Transverse colon (tissue), 4 donors: ENCODE measurements around the gene ZNF860. TPM values are rescaled to one million over a fixed set of nuclear protein-coding genes. Genes with fewer than 3 reads are reported as not detected.

Experiments
- DNase-seq: peaks from one replicate; pipeline ENCODE4 v3.0.0-alpha.2; 2019
- H3K27ac ChIP-seq, 4 donors: fragments of 200-600 bp; sonication (generic); 2 replicates each; pipeline ENCODE4 v1.5.1; 2016 to 2018; ENCODE audit warnings: inconsistent platforms in 4 of 4
- H3K27me3 ChIP-seq: fragments of 200-600 bp; sonication (generic); 2 replicates; pipeline ENCODE4 v1.5.1; 2017; ENCODE audit warnings: inconsistent platforms
- H3K36me3 ChIP-seq, 4 donors: fragments of 200-600 bp; sonication (generic); 2 replicates each; pipeline ENCODE4 v1.5.1; 2017 to 2019; ENCODE audit warnings: inconsistent platforms in 4 of 4
- H3K4me1 ChIP-seq, 4 donors: fragments of 200-600 bp; sonication (generic); 2 replicates each; pipeline ENCODE4 v1.5.1; 2017 to 2020; ENCODE audit warnings: inconsistent platforms in 4 of 4
- H3K4me3 ChIP-seq, 4 donors: fragments of 200-600 bp; sonication (generic); 1 replicate in 1 of 4; 2 replicates in 3 of 4; pipeline versions ENCODE4 v1.5.1 to v1.6.1; 2017 to 2019; ENCODE audit warnings: inconsistent platforms in 4 of 4
- H3K9me3 ChIP-seq, 2 donors: fragments of 200-600 bp; sonication (generic); 2 replicates each; pipeline ENCODE4 v1.5.1; 2017 to 2019; ENCODE audit warnings: inconsistent platforms in 2 of 2
- CTCF ChIP-seq, 5 experiments: fragments of 200-600 bp in 3 of 5; fragments of 450-650 bp in 2 of 5; sonication (generic) in 3 of 5; IDR thresholded peaks; 1 replicate in 2 of 5; 2 replicates in 3 of 5; pipeline ENCODE4 v1.5.1; 2016 to 2017; ENCODE audit warnings: antibody characterized with exemption in 5 of 5, inconsistent platforms in 3 of 5, mild to moderate bottlenecking in 2 of 5, moderate library complexity in 1 of 5
- EP300 ChIP-seq: sonication (generic); formaldehyde crosslinking; IDR thresholded peaks from one replicate; pipeline ENCODE4 v1.6.1; 2017; ENCODE audit warnings: antibody characterized with exemption, low read depth
- POLR2A ChIP-seq: fragments of 450-650 bp; IDR thresholded peaks from one replicate; pipeline ENCODE4 v1.6.1; 2016; ENCODE audit warnings: antibody characterized with exemption, mild to moderate bottlenecking, moderate library complexity
- POLR2AphosphoS5 ChIP-seq, 3 donors: sonication (generic); formaldehyde crosslinking; IDR thresholded peaks; one replicate each; pipeline ENCODE4 v1.6.1; 2016; ENCODE audit warnings: antibody characterized with exemption in 3 of 3
- whole genome bisulfite sequencing, 2 donors: methylation state at CpG; one replicate each; pipeline ENCODE4 v1.1.5; 2018; ENCODE audit warnings: low coverage in 1 of 2; 5-methylcytosine and 5-hydroxymethylcytosine counted together
- in situ Hi-C, 4 donors: fragments of 200-750 bp; cut with MboI; loops; one replicate each; pipeline versions ENCODE4 v1.15.0 to v1.15.1; 2017; ENCODE audit warnings: low sequenced_read_pairs in 3 of 4, low pct_ligation_motif_present in 1 of 4, low pct_unique_long_range_greater_than_20kb in 1 of 4
- intact Hi-C: fragments of 100-400 bp; cut with DNase I; formaldehyde crosslinking; loops from one replicate; pipeline ENCODE4 v1.15.1; 2023; ENCODE audit warnings: low total_unique reads
- total RNA-seq, 4 donors: library from RNA; depleted of rRNA; stranded (reverse); fragments of >200 nt; gene quantifications; one replicate each; pipeline ENCODE4 v1.1.0, GENCODE V29; 2016

Gene ZNF860
- total RNA-seq, 4 donors from 2014 or later: 0.41 to 5.4 (median 1.6) TPM; not detected in 1

- H3K27me3 ChIP-seq: no peaks in the 10 kb centered on the region
- H3K4me3 ChIP-seq: no peak overlapping the region
- WGBS, 2 donors: 59 to 70% methylated on average over 1 of the region's 1 CpG
- DNase-seq: no peak
- no peak for TF ChIP-seq EP300
- TF ChIP-seq POLR2A: no peak
- TF ChIP-seq CTCF (IDR thresholded peaks at IDR 0.05): no peak
- no peak for TF ChIP-seq POLR2AphosphoS5 (IDR thresholded peaks at IDR 0.05)
- in situ Hi-C loops: no loop called here
- H3K4me1 ChIP-seq: no peaks in the 10 kb centered on the region
- no peaks in the 10 kb centered on the region for H3K36me3 ChIP-seq
- no peak overlapping the region for H3K27ac ChIP-seq
- peaks cover 4% of the 10 kb centered on the region in 2 donors for H3K9me3 ChIP-seq
- intact Hi-C loops: no loop called here
Measured at GRCh38 chr3:31996195-31996594, 14.6 kb downstream of the ZNF860 start.

GRCh38 chr3:31997500-31997899 is 15.9 kb downstream of the ZNF860 start:
- WGBS, 2 donors: 83 to 87% methylated on average over 6 of the region's 6 CpGs
- DNase-seq: no peak
- TF ChIP-seq CTCF (IDR thresholded peaks at IDR 0.05) (no peak), EP300 (no peak), POLR2AphosphoS5 (IDR thresholded peaks at IDR 0.05) (no peak), POLR2A (no peak)
- H3K9me3 ChIP-seq: no peaks in the 10 kb centered on the region
- H3K4me1 ChIP-seq: no peaks in the 10 kb centered on the region
- H3K27me3 ChIP-seq: no peaks in the 10 kb centered on the region
- no peaks in the 10 kb centered on the region for H3K36me3 ChIP-seq
- H3K4me3 ChIP-seq: no peak overlapping the region
- no peak overlapping the region for H3K27ac ChIP-seq
- in situ Hi-C loops (no loop called here), intact Hi-C loops (no loop called here)

GRCh38 chr3:31999907-32000439 is 18.4 kb downstream of the ZNF860 start:
- intact Hi-C loops (no loop called here), in situ Hi-C loops (no loop called here)
- TF ChIP-seq POLR2A (no peak), EP300 (no peak), POLR2AphosphoS5 (IDR thresholded peaks at IDR 0.05) (no peak), CTCF (IDR thresholded peaks at IDR 0.05) (no peak)
- Histone ChIP-seq H3K9me3 (no peaks in the 10 kb centered on the region), H3K4me1 (no peaks in the 10 kb centered on the region), H3K4me3 (no peak overlapping the region), H3K27me3 (no peaks in the 10 kb centered on the region), H3K27ac (no peak overlapping the region), H3K36me3 (no peaks in the 10 kb centered on the region)
- WGBS, 2 donors: 68 to 80% methylated on average over 7 of the region's 7 CpGs
- no peak for DNase-seq

GRCh38 chr3:32000877-32001276 is 19.3 kb downstream of the ZNF860 start:
- no peak overlapping the region for H3K27ac ChIP-seq
- H3K36me3 ChIP-seq: no peaks in the 10 kb centered on the region
- 88% methylated on average over 3 of the region's 3 CpGs; no CpG with 5 or more reads in 1 of the 2 donors for WGBS, 2 donors
- no peak for DNase-seq
- no peaks in the 10 kb centered on the region for H3K27me3 ChIP-seq
- H3K4me1 ChIP-seq: no peaks in the 10 kb centered on the region
- no peaks in the 10 kb centered on the region for H3K9me3 ChIP-seq
- in situ Hi-C loops: no loop called here
- intact Hi-C loops: no loop called here
- no peak overlapping the region for H3K4me3 ChIP-seq
- TF ChIP-seq POLR2A: no peak
- TF ChIP-seq POLR2AphosphoS5 (IDR thresholded peaks at IDR 0.05): no peak
- TF ChIP-seq EP300: no peak
